Activated T-cell treated with anti-CD3 and anti-CD28 coated beads for 4 hours (primary cell): ENCODE results near the gene ANKRD36C.
"Not testable (repeated sequence)": the region's sequence is repeated elsewhere in the genome, so short reads cannot be mapped to it uniquely, and the experiment has no call there.

Experiments used
- DNase-seq: peaks from one replicate; pipeline ENCODE4 v3.0.0-alpha.2; 2020

Gene ANKRD36C

DNA sequence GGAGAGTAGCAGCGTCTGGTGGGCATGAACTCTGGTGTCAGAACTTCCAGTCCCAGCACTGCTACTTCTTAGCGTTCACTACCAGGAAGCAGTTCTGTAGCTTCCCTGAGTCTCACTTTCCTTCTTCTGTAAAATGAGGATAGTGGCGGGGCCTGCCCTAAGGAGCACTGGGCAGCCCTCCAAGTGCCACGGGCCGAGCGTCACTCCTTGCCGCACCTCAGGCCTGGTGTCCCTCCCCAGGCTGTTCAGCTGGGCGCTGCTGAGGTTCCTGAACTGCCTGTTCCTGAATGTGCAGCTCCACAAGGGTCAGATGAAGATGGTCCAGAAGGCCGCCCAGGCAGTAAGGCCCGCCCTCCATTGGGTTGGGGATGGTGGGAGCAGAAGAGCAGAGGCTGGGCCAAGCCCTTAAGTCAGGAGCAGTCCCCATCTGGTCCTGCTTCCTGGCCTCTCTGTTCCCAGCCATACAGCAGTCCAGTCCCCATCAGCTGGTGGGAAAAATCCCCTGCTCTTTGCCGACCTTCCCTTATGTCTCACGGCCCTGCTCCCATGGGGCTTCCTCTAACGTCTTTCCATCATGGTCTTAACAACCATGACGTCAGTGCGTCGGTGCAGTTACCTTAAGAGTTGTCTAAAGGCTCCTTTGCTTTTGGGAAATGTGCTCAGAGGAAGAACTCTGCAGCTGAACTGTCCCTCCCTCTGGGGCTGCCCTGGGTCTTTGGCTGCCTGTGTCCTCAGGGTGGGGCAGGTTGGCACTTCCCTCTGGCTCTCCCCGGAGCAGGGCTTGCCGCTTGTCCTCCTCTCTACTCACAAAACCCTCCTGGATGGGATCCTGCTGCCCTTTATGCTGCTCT lies 195.2 kb downstream of the ANKRD36C start:
- not testable (repeated sequence) for DNase-seq

DNA sequence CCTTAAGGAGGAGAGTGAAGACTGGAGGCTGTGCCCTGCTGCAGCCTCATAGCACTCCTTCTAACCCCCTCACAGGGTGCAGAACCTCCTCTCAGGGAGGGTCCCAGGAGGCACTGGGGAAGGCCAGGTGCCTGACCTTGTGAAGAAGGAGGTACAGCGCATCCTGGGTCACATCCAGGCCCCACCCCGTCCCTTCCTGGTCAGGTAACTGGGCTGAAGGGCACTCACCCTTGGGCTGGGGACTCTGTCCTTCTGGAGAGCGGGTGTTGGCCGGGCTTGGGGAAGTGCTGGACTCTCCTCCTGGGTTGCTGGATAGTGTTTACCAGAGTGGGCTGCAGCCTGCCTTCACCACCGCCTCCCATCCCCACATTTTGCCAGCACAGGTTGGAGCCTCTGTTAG lies 197.7 kb downstream of the ANKRD36C start:
- DNase-seq = not testable (repeated sequence)

DNA sequence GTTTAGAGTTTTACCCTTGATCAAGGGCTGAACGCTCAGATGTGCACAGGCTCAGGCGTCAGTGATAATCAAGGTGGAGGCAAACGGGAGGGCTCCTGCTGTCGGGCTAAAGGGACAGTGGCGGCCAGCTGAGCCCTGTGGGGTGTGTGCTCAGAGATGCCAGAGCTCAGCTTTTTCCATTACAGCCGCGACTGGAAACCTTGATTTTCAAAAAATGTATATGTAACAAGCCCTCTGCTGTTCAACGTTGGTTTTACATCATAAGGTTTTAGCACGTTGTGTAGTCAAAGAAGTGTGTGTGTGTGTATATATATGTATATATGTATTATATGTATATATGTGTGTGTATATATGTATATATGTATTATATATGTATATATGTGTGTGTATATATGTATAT lies 201.4 kb downstream of the ANKRD36C start:
- not testable (repeated sequence) for DNase-seq

DNA sequence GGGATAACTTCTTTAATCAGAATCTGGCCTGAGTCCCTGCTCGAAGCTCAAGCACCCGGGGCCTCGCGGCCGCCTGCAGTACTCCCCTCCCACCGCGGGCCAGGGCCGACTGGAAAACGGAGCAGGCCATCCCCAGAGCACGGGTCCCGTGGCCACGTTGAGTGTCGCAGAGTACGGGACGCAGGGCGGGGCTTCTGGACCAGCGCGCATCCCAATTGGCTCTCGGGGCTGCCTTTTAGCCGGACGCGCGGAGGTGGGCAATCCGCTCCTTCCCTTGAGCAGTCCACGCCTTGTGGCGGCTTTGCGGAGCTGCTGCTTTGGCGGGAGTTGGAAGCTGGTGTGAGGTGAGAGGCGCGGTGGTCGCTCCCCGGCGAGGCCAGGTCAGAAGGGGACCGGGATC lies 202.2 kb downstream of the ANKRD36C start:
- not testable (repeated sequence) for DNase-seq

DNA sequence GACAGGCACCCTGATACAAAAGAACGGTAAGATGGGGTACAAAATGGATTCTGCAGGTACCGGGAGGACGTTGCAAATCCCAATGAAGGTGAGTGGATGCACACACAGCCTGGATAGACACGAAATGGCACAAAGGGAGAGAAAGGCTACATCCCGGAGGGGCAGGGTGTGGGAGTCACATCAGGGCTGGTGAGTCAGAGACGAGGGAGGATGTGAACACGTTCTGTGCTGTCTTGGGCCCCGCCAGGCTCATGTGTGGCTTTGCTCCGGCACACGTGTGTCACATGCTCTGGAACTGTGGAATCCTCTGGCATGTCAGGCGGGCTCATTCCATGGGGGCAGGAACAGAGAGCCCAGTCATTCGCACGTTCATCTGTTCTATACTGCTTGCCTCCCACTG lies 203.0 kb downstream of the ANKRD36C start:
- not testable (repeated sequence) for DNase-seq
